ENCODE measurements around the gene SH3GLB1. TPM values are rescaled to one million over a fixed set of nuclear protein-coding genes. Genes with fewer than 3 reads are reported as not detected.
A peak's percentile ranks its signal among the peaks of the same experiment; 100 is the strongest.

The SH3GLB1 gene
- total and polyA plus RNA-seq, 2 experiments from 2014 or later = 59.3 to 89.1 TPM

GRCh38 chr1:86733340-86733739 is 29.0 kb downstream of the SH3GLB1 start:
- Histone ChIP-seq H3K4me1 (ENCODE audit: insufficient read depth) (no peaks in the 10 kb centered on the region), H3K79me2 (peaks cover 5% of the 10 kb centered on the region), H3K36me3 (replicated peaks; ENCODE audit: insufficient read depth, low read depth) (peaks cover 10% of the 10 kb centered on the region), H3K27ac (no peak overlapping the region), H3K4me2 (no peak overlapping the region), H4K20me1 (ENCODE audit: insufficient read depth, poor library complexity, severe bottlenecking) (no peaks in the 10 kb centered on the region), H3K4me3 (no peak overlapping the region), H3K9me3 (ENCODE audit: low read depth) (no peaks in the 10 kb centered on the region), H3K9me2 (replicated peaks; ENCODE audit: insufficient read depth) (no peaks in the 10 kb centered on the region), H2AFZ (no peak overlapping the region), H3K27me3 (no peaks in the 10 kb centered on the region)
- 41% methylated on average over 2 of the region's 2 CpGs for WGBS (ENCODE audit: low lambda C conversion rate, missing lambda C conversion rate)
- TF ChIP-seq CTCF (IDR thresholded peaks at IDR 0.05; ENCODE audit: poor library complexity) (no peak), EZH2 (IDR thresholded peaks at IDR 0.05; ENCODE audit: borderline replicate concordance) (no peak), EZH2phosphoT487 (IDR thresholded peaks at IDR 0.05; ENCODE audit: low read depth, severe bottlenecking, unreplicated experiment) (no peak)
- DNase-seq (ENCODE audit: low spot score) = no peak

- Histone ChIP-seq H3K9me3 (ENCODE audit: low read depth) (no peaks in the 10 kb centered on the region), H3K27me3 (no peaks in the 10 kb centered on the region), H3K4me3 (no peak overlapping the region), H4K20me1 (ENCODE audit: insufficient read depth, poor library complexity, severe bottlenecking) (no peaks in the 10 kb centered on the region), H2AFZ (no peak overlapping the region), H3K4me1 (ENCODE audit: insufficient read depth) (no peaks in the 10 kb centered on the region), H3K27ac (no peak overlapping the region), H3K4me2 (no peak overlapping the region), H3K36me3 (replicated peaks; ENCODE audit: insufficient read depth, low read depth) (peaks cover 7% of the 10 kb centered on the region), H3K79me2 (peaks cover 5% of the 10 kb centered on the region), H3K9me2 (replicated peaks; ENCODE audit: insufficient read depth) (no peaks in the 10 kb centered on the region)
- 91% methylated on average over 3 of the region's 3 CpGs for WGBS (ENCODE audit: low lambda C conversion rate, missing lambda C conversion rate)
- TF ChIP-seq CTCF (IDR thresholded peaks at IDR 0.05; ENCODE audit: poor library complexity) (no peak), EZH2 (IDR thresholded peaks at IDR 0.05; ENCODE audit: borderline replicate concordance) (no peak), EZH2phosphoT487 (IDR thresholded peaks at IDR 0.05; ENCODE audit: low read depth, severe bottlenecking, unreplicated experiment) (no peak)
- DNase-seq (ENCODE audit: low spot score) = no peak
These were observed 35.5 kb downstream of the SH3GLB1 start for GRCh38 chr1:86739648-86740509.

- Histone ChIP-seq H3K9me2 (replicated peaks; ENCODE audit: insufficient read depth) (no peaks in the 10 kb centered on the region), H3K9me3 (ENCODE audit: low read depth) (no peaks in the 10 kb centered on the region), H3K27me3 (no peaks in the 10 kb centered on the region), H3K4me1 (ENCODE audit: insufficient read depth) (no peaks in the 10 kb centered on the region), H2AFZ (no peak overlapping the region), H3K4me2 (no peak overlapping the region), H4K20me1 (ENCODE audit: insufficient read depth, poor library complexity, severe bottlenecking) (no peaks in the 10 kb centered on the region), H3K4me3 (no peak overlapping the region), H3K36me3 (replicated peaks; ENCODE audit: insufficient read depth, low read depth) (no peaks in the 10 kb centered on the region), H3K79me2 (peaks cover 1% of the 10 kb centered on the region), H3K27ac (no peak overlapping the region)
- DNase-seq (ENCODE audit: low spot score) = peak; percentile 53
- 59% methylated on average over 6 of the region's 6 CpGs for WGBS (ENCODE audit: low lambda C conversion rate, missing lambda C conversion rate)
- TF ChIP-seq CTCF (IDR thresholded peaks at IDR 0.05; ENCODE audit: poor library complexity) = peak; percentile 60
- TF ChIP-seq EZH2 (IDR thresholded peaks at IDR 0.05; ENCODE audit: borderline replicate concordance) = no peak
These were observed 37.7 kb downstream of the SH3GLB1 start for GRCh38 chr1:86741947-86742572.

Measured in hepatocyte (in vitro differentiated cells).